CD4-positive, alpha-beta memory T cell (primary cell): ENCODE measurements around the gene TP53TG5. TPM values are rescaled to one million over a fixed set of nuclear protein-coding genes. Genes with fewer than 3 reads are reported as not detected.

ENCODE experiments used
- CTCF ChIA-PET: fragments of 350-600 bp; sonication (Branson Sonifier 250); formaldehyde crosslinking; loops from one replicate; lab custom pipeline; 2021; ENCODE audit warnings: inconsistent platforms; ENCODE audit not compliant: partially characterized antibody; lab: Charles Lee
- POLR2A ChIA-PET: fragments of 350-600 bp; sonication (Branson Sonifier 250); formaldehyde crosslinking; loops from one replicate; lab custom pipeline; 2021; ENCODE audit not compliant: partially characterized antibody; lab: Charles Lee
- DNase-seq, 5 donors: peaks; one replicate each; pipeline versions ENCODE4 v3.0.0 to v3.0.0-alpha.2; 2020 to 2022; ENCODE audit warnings: mixed read lengths in 1 of 5
- H3K27ac ChIP-seq: one replicate; pipeline ENCODE4 v1.7.0; 2013; ENCODE audit warnings: low read depth, low read length
- H3K27me3 ChIP-seq: 2 replicates; pipeline ENCODE4 v1.7.0; 2013; ENCODE audit warnings: mild to moderate bottlenecking, low read length, moderate library complexity; ENCODE audit not compliant: insufficient read depth
- H3K36me3 ChIP-seq: 2 replicates; pipeline ENCODE4 v1.7.0; 2013; ENCODE audit warnings: mild to moderate bottlenecking, low read length, moderate library complexity; ENCODE audit not compliant: insufficient read depth
- H3K4me1 ChIP-seq: 2 replicates; pipeline ENCODE4 v1.7.0; 2013; ENCODE audit warnings: mild to moderate bottlenecking, low read length, moderate library complexity; ENCODE audit not compliant: insufficient read depth
- H3K4me3 ChIP-seq, 2 donors: one replicate each; pipeline ENCODE4 v1.7.0; 2013; ENCODE audit warnings: low read length in 2 of 2, mild to moderate bottlenecking in 1 of 2
- H3K9me3 ChIP-seq, 2 donors: one replicate each; pipeline ENCODE4 v1.7.0; 2013; ENCODE audit warnings: low read length in 2 of 2, control low read depth in 1 of 2; ENCODE audit not compliant: control insufficient read depth in 1 of 2
- H3K27ac Mint-ChIP-seq, 7 donors: one replicate each; pipeline ENCODE4 v1.8.0; 2020 to 2021; ENCODE audit warnings: mixed read lengths in 7 of 7, mild to moderate bottlenecking in 6 of 7, inconsistent platforms in 3 of 7, moderate library complexity in 3 of 7
- H3K27me3 Mint-ChIP-seq, 2 donors: one replicate each; pipeline ENCODE4 v1.8.0; 2020 to 2021; ENCODE audit warnings: mixed read lengths in 2 of 2
- H3K36me3 Mint-ChIP-seq, 2 donors: one replicate each; pipeline ENCODE4 v1.8.0; 2020 to 2021; ENCODE audit warnings: mixed read lengths in 2 of 2, inconsistent platforms in 1 of 2, mild to moderate bottlenecking in 1 of 2
- H3K4me1 Mint-ChIP-seq, 4 donors: one replicate each; pipeline ENCODE4 v1.8.0; 2020 to 2021; ENCODE audit warnings: mixed read lengths in 4 of 4, mild to moderate bottlenecking in 1 of 4
- H3K4me3 Mint-ChIP-seq, 8 donors: one replicate each; pipeline ENCODE4 v1.8.0; 2020 to 2021; ENCODE audit warnings: mixed read lengths in 8 of 8, mild to moderate bottlenecking in 7 of 8, moderate library complexity in 6 of 8, inconsistent platforms in 3 of 8
- H3K9me3 Mint-ChIP-seq, 8 donors: one replicate each; pipeline ENCODE4 v1.8.0; 2020 to 2021; ENCODE audit warnings: mixed read lengths in 8 of 8, mild to moderate bottlenecking in 5 of 8, inconsistent platforms in 3 of 8, moderate library complexity in 1 of 8
- intact Hi-C: fragments of 100-400 bp; cut with micrococcal nuclease; formaldehyde crosslinking; loops from one replicate; pipeline ENCODE4 v1.15.1; 2023
- polyA plus RNA-seq, 2 donors: library from polyadenylated mRNA; unstranded; fragments of 300-500 nt; fragmentation: Illumina TruSeq; gene quantifications; one replicate each; pipeline ENCODE4 v1.2.3, GENCODE V29; 2021
- total RNA-seq, 2 experiments: library from RNA; stranded (reverse); gene quantifications; one replicate each; pipeline ENCODE4 v1.2.3, GENCODE V29; 2021

The TP53TG5 gene
- total RNA-seq (under 1 TPM in 1 of 2 experiments, not detected in 1; 0.36 TPM), polyA plus RNA-seq (under 1 TPM; 0.11 to 0.24 TPM)

- Histone ChIP-seq H3K4me1 (peaks cover 2% of the 10 kb centered on the region), H3K4me3 (no peak within 1 kb of the TSS), H3K27ac (no peak within 1 kb of the TSS), H3K27me3 (no peaks in the 10 kb centered on the region), H3K36me3 (no peaks in the 10 kb centered on the region), H3K9me3 (no peaks in the 10 kb centered on the region)
- H3K9me3 Mint-ChIP-seq = no peaks in the 10 kb centered on the region
- no peak within 1 kb of the TSS for H3K27ac Mint-ChIP-seq
- intact Hi-C loops = no loop called here
- ChIA-PET POLR2A (no interaction called here), CTCF (interaction anchor here (1.5 to 20.6 kb wide), 3 partner anchors 57 to 392 kb away, joined by 4 to 543 read pairs (median 4); no protein-coding TSS in a partner anchor)
- peaks cover 8 to 12% of the 10 kb centered on the region in 2 donors for H3K36me3 Mint-ChIP-seq
- no peak within 1 kb of the TSS for H3K4me3 Mint-ChIP-seq
- no peaks in the 10 kb centered on the region for H3K27me3 Mint-ChIP-seq
- no peak for DNase-seq
- peaks cover 5 to 13% (median 9%) of the 10 kb centered on the region in 4 donors for H3K4me1 Mint-ChIP-seq
Observed at GRCh38 chr20:45378191-45378590, at the start of gene TP53TG5. TP53TG5 (minus strand) TSS chr20:45378325; CDS start chr20:45378236, 89 bp downstream.

DNA sequence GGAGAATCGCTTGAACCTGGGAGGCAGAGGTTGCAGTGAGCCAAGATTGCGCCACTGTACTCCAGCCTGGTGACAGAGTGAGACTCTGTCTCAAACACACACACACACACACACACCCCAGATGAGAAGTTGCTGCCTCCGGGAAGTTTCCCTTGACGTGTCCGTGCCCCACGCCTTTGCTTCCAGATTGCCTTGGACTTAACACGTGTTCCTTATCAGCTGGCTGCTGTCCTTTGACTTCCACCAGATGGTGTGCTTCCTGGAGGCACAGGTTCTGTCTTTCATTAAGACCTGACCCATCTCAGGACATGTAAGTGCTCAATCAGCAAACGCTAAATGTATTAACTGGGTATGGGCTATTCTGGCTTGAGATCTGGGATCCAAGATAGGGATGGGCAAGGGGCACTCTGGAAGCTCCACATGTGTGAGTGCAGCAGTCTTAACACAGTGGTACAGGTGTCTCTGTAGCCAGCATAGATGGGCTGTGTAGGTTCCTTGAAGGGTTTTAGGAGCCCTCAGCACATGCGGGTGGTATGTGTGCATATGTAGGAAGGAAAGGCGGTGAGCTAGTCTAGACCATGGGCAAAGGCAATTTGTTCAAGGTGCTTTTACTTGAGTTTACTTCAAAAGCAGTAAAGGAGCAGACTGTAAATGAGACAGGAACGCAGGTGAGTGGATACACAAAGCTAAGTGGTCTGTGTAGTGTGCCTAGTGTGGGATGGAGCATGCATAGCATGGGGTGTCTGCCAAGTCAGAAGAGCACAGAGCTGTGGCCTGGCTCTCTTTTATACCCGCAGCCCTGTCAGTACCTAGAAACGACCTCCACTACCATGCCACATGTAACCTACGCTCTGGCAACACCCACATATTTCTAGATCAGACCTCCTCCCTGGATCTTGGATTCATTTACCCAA is 49.4 kb upstream of the TP53TG5 start:
- DNase-seq = no peak
- Mint-ChIP-seq H3K36me3 (peaks cover 21 to 59% of the 10 kb centered on the region in 2 donors), H3K9me3 (no peaks in the 10 kb centered on the region), H3K27me3 (no peaks in the 10 kb centered on the region), H3K4me3 (no peak overlapping the region), H3K4me1 (peaks cover 0 to 7% (median 2%) of the 10 kb centered on the region in 4 donors), H3K27ac (peak overlapping the region in 4 of 7 donors; percentile 45 to 61 (median 56))
- H3K9me3 ChIP-seq = no peaks in the 10 kb centered on the region
- H3K27ac ChIP-seq = no peak overlapping the region
- ChIA-PET POLR2A (interaction anchor here (0.7 kb wide), 1 partner anchor 64 kb away, joined by 3 read pairs; the partner anchor contains the start of gene SYS1), CTCF (interaction anchor here (0.8 to 3.5 kb wide), 6 partner anchors 10 to 133 kb away, joined by 3 to 18 read pairs (median 6); partner anchors contain the start of gene SYS1)
- H3K36me3 ChIP-seq = peaks cover 34% of the 10 kb centered on the region
- no peak overlapping the region for H3K4me3 ChIP-seq
- intact Hi-C loops = no loop called here
- peaks cover 5% of the 10 kb centered on the region for H3K4me1 ChIP-seq
- H3K27me3 ChIP-seq = no peaks in the 10 kb centered on the region

GRCh38 chr20:45426320-45427016 is 48.3 kb upstream of the TP53TG5 start:
- POLR2A ChIA-PET = no interaction called here

DNA sequence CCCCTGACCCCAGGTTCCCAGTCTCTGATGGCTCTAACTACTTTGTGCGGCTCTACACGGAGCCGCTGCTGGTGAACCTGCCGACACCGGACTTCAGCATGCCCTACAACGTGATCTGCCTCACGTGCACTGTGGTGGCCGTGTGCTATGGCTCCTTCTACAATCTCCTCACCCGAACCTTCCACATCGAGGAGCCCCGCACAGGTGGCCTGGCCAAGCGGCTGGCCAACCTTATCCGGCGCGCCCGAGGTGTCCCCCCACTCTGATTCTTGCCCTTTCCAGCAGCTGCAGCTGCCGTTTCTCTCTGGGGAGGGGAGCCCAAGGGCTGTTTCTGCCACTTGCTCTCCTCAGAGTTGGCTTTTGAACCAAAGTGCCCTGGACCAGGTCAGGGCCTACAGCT is 47.4 kb upstream of the TP53TG5 start:
- Histone ChIP-seq H3K27ac (no peak overlapping the region), H3K4me1 (no peaks in the 10 kb centered on the region), H3K9me3 (no peaks in the 10 kb centered on the region), H3K36me3 (peaks cover 51% of the 10 kb centered on the region), H3K4me3 (no peak overlapping the region), H3K27me3 (no peaks in the 10 kb centered on the region)
- no peak overlapping the region for H3K4me3 Mint-ChIP-seq
- H3K4me1 Mint-ChIP-seq = no peaks in the 10 kb centered on the region
- intact Hi-C loops = no loop called here
- no peaks in the 10 kb centered on the region for H3K27me3 Mint-ChIP-seq
- H3K9me3 Mint-ChIP-seq = no peaks in the 10 kb centered on the region
- ChIA-PET CTCF (interaction anchor here (1.3 kb wide), 1 partner anchor 11 kb away, joined by 4 read pairs; no protein-coding TSS in a partner anchor), POLR2A (no interaction called here)
- H3K36me3 Mint-ChIP-seq = peaks cover 35 to 67% of the 10 kb centered on the region in 2 donors
- DNase-seq = no peak
- H3K27ac Mint-ChIP-seq = peak overlapping the region in 1 of 7 donors; percentile 66

More at GRCh38 chr20:45426320-45427016, 48.3 kb upstream of the TP53TG5 start:
- Histone ChIP-seq H3K27ac (no peak overlapping the region), H3K4me3 (no peak overlapping the region), H3K36me3 (peaks cover 42% of the 10 kb centered on the region), H3K9me3 (no peaks in the 10 kb centered on the region), H3K27me3 (no peaks in the 10 kb centered on the region), H3K4me1 (no peaks in the 10 kb centered on the region)
- H3K4me1 Mint-ChIP-seq = peaks cover 0 to 2% (median 0%) of the 10 kb centered on the region in 4 donors
- peaks cover 30 to 61% of the 10 kb centered on the region in 2 donors for H3K36me3 Mint-ChIP-seq
- H3K4me3 Mint-ChIP-seq = no peak overlapping the region
- CTCF ChIA-PET = interaction anchor here (1.3 to 3.5 kb wide), 2 partner anchors 10 to 53 kb away, joined by 4 to 18 read pairs; no protein-coding TSS in a partner anchor
- peak overlapping the region in 2 of 7 donors; percentile 50 to 82 for H3K27ac Mint-ChIP-seq
- no peaks in the 10 kb centered on the region for H3K9me3 Mint-ChIP-seq
- H3K27me3 Mint-ChIP-seq = no peaks in the 10 kb centered on the region
- intact Hi-C loops = no loop called here
- no peak for DNase-seq

GRCh38 chr20:45423700-45424099 is 45.6 kb upstream of the TP53TG5 start:
- Mint-ChIP-seq H3K4me1 (peaks cover 0 to 7% (median 5%) of the 10 kb centered on the region in 4 donors), H3K27me3 (no peaks in the 10 kb centered on the region), H3K36me3 (peaks cover 45 to 84% of the 10 kb centered on the region in 2 donors), H3K27ac (no peak overlapping the region), H3K9me3 (no peaks in the 10 kb centered on the region), H3K4me3 (no peak overlapping the region)
- Histone ChIP-seq H3K9me3 (no peaks in the 10 kb centered on the region), H3K4me3 (no peak overlapping the region), H3K27me3 (no peaks in the 10 kb centered on the region), H3K27ac (no peak overlapping the region), H3K4me1 (no peaks in the 10 kb centered on the region), H3K36me3 (peaks cover 69% of the 10 kb centered on the region)
- intact Hi-C loops = no loop called here
- ChIA-PET CTCF (interaction anchor here (0.5 to 1.5 kb wide), 3 partner anchors 35 to 61 kb away, joined by 3 to 5 read pairs (median 3); partner anchors contain the start of gene SYS1), POLR2A (no interaction called here)
- DNase-seq = no peak

- Mint-ChIP-seq H3K27ac (peak overlapping the region in 4 of 7 donors; percentile 22 to 62 (median 54)), H3K36me3 (peaks cover 46 to 77% of the 10 kb centered on the region in 2 donors), H3K4me1 (peaks cover 20 to 42% (median 32%) of the 10 kb centered on the region in 4 donors), H3K9me3 (no peaks in the 10 kb centered on the region), H3K27me3 (no peaks in the 10 kb centered on the region), H3K4me3 (no peak overlapping the region)
- Histone ChIP-seq H3K4me1 (peaks cover 25% of the 10 kb centered on the region), H3K27ac (no peak overlapping the region), H3K9me3 (no peaks in the 10 kb centered on the region), H3K27me3 (no peaks in the 10 kb centered on the region), H3K36me3 (peaks cover 60% of the 10 kb centered on the region), H3K4me3 (no peak overlapping the region)
- intact Hi-C loops = no loop called here
- ChIA-PET POLR2A (interaction anchor here (3.6 to 6.7 kb wide), 2 partner anchors 46 to 54 kb away, joined by 11 to 121 read pairs; partner anchors contain the start of gene SYS1), CTCF (interaction anchor here (0.9 to 5.0 kb wide), 6 partner anchors 10 to 57 kb away, joined by 3 to 33 read pairs (median 8); partner anchors contain the start of genes DBNDD2 and SYS1)
- DNase-seq = no peak
Observed at GRCh38 chr20:45420125-45420524, 42.0 kb upstream of the TP53TG5 start.
